ENCODE measurements around the gene SYPL2.

The SYPL2 gene

GRCh38 chr1:109503935-109504334 lies 37.6 kb downstream of the SYPL2 start:
- no peaks in the 10 kb centered on the region; the same call in 1 of the 2 replicates for H3K79me2 ChIP-seq (ENCODE audit: insufficient read depth, low read length)
- H3K4me3 ChIP-seq (ENCODE audit: low read length, poor library complexity, severe bottlenecking): no peak overlapping the region
- H3F3A ChIP-seq (ENCODE audit: low read depth): no peaks in the 10 kb centered on the region
- H3K9ac ChIP-seq (ENCODE audit: low read depth, low read length, poor library complexity, severe bottlenecking): no peak overlapping the region
- no peaks in the 10 kb centered on the region for H3K27me3 ChIP-seq (ENCODE audit: insufficient read depth, low read length, poor library complexity, severe bottlenecking)
- H3K36me3 ChIP-seq (ENCODE audit: insufficient read depth, low read length): no peaks in the 10 kb centered on the region; the same call in 1 of the 2 replicates
- H3K4me2 ChIP-seq (ENCODE audit: low read depth, low read length, poor library complexity, severe bottlenecking): no peak overlapping the region
- no peak overlapping the region for H2AFZ ChIP-seq (ENCODE audit: low read length)
- no peaks in the 10 kb centered on the region for H4K20me1 ChIP-seq (ENCODE audit: insufficient read depth, low read length, poor library complexity, severe bottlenecking)
- TF ChIP-seq EZH2phosphoT487 (IDR thresholded peaks at IDR 0.05; ENCODE audit: borderline replicate concordance): no peak
- TF ChIP-seq CTCF (conservative IDR thresholded peaks at IDR 0.05; ENCODE audit: low read length): no peak
- peaks cover 25% of the 10 kb centered on the region for H3K4me1 ChIP-seq (ENCODE audit: insufficient read depth, low read length, poor library complexity, severe bottlenecking)
- no peaks in the 10 kb centered on the region for H3K9me2 ChIP-seq (replicated peaks; ENCODE audit: low read depth, low read length)
- H3K9me3 ChIP-seq (ENCODE audit: insufficient read depth, low read depth, low read length): no peaks in the 10 kb centered on the region

GRCh38 chr1:109504974-109505373 lies 38.6 kb downstream of the SYPL2 start:
- Histone ChIP-seq H3F3A (ENCODE audit: low read depth) (no peaks in the 10 kb centered on the region), H3K36me3 (ENCODE audit: insufficient read depth, low read length) (no peaks in the 10 kb centered on the region; the same call in 1 of the 2 replicates), H3K9ac (ENCODE audit: low read depth, low read length, poor library complexity, severe bottlenecking) (no peak overlapping the region), H3K4me3 (ENCODE audit: low read length, poor library complexity, severe bottlenecking) (no peak overlapping the region), H3K27me3 (ENCODE audit: insufficient read depth, low read length, poor library complexity, severe bottlenecking) (no peaks in the 10 kb centered on the region), H3K4me2 (ENCODE audit: low read depth, low read length, poor library complexity, severe bottlenecking) (no peak overlapping the region), H2AFZ (ENCODE audit: low read length) (no peak overlapping the region), H3K9me2 (replicated peaks; ENCODE audit: low read depth, low read length) (no peaks in the 10 kb centered on the region), H3K4me1 (ENCODE audit: insufficient read depth, low read length, poor library complexity, severe bottlenecking) (peaks cover 25% of the 10 kb centered on the region), H4K20me1 (ENCODE audit: insufficient read depth, low read length, poor library complexity, severe bottlenecking) (no peaks in the 10 kb centered on the region), H3K9me3 (ENCODE audit: insufficient read depth, low read depth, low read length) (no peaks in the 10 kb centered on the region), H3K79me2 (ENCODE audit: insufficient read depth, low read length) (no peaks in the 10 kb centered on the region; the same call in 1 of the 2 replicates)
- TF ChIP-seq CTCF (conservative IDR thresholded peaks at IDR 0.05; ENCODE audit: low read length) (no peak), EZH2phosphoT487 (IDR thresholded peaks at IDR 0.05; ENCODE audit: borderline replicate concordance) (no peak)

GRCh38 chr1:109508001-109508872 lies 41.9 kb downstream of the SYPL2 start:
- no peaks in the 10 kb centered on the region for H3K36me3 ChIP-seq (ENCODE audit: insufficient read depth, low read length)
- no peak overlapping the region for H3K9ac ChIP-seq (ENCODE audit: low read depth, low read length, poor library complexity, severe bottlenecking)
- H3K27me3 ChIP-seq (ENCODE audit: insufficient read depth, low read length, poor library complexity, severe bottlenecking): no peaks in the 10 kb centered on the region
- H2AFZ ChIP-seq (ENCODE audit: low read length): no peak overlapping the region
- H3K4me2 ChIP-seq (ENCODE audit: low read depth, low read length, poor library complexity, severe bottlenecking): no peak overlapping the region
- no peaks in the 10 kb centered on the region for H3F3A ChIP-seq (ENCODE audit: low read depth)
- TF ChIP-seq CTCF (conservative IDR thresholded peaks at IDR 0.05; ENCODE audit: low read length) (no peak), EZH2phosphoT487 (IDR thresholded peaks at IDR 0.05; ENCODE audit: borderline replicate concordance) (no peak)
- H3K4me1 ChIP-seq (ENCODE audit: insufficient read depth, low read length, poor library complexity, severe bottlenecking): peaks cover 5% of the 10 kb centered on the region
- no peaks in the 10 kb centered on the region for H3K79me2 ChIP-seq (ENCODE audit: insufficient read depth, low read length)
- H3K9me3 ChIP-seq (ENCODE audit: insufficient read depth, low read depth, low read length): no peaks in the 10 kb centered on the region
- H3K9me2 ChIP-seq (replicated peaks; ENCODE audit: low read depth, low read length): no peaks in the 10 kb centered on the region
- H4K20me1 ChIP-seq (ENCODE audit: insufficient read depth, low read length, poor library complexity, severe bottlenecking): no peaks in the 10 kb centered on the region
- H3K4me3 ChIP-seq (ENCODE audit: low read length, poor library complexity, severe bottlenecking): no peak overlapping the region

Measured in Loucy (cell line).